Measurements from ENCODE around the gene CCDC93.
"Not testable (repeated sequence)": the region's sequence is repeated elsewhere in the genome, so short reads cannot be mapped to it uniquely, and the experiment has no call there.

Gene CCDC93

GRCh38 chr2:117957616-117958015, 56.3 kb downstream of the CCDC93 start:
- DNase-seq (ENCODE audit: low read depth in 2 of 2, low spot score in 1 of 2): no peak

- DNase-seq (ENCODE audit: low read depth in 2 of 2, low spot score in 1 of 2): no peak
These were observed 57.7 kb downstream of the CCDC93 start for GRCh38 chr2:117956036-117956796.

- DNase-seq (ENCODE audit: low read depth in 2 of 2, low spot score in 1 of 2): no peak
These were observed 60.6 kb downstream of the CCDC93 start for GRCh38 chr2:117953231-117953630.

- DNase-seq (ENCODE audit: low read depth in 2 of 2, low spot score in 1 of 2): no peak
These were observed 61.2 kb downstream of the CCDC93 start for GRCh38 chr2:117952701-117953100.

- no peak for DNase-seq (ENCODE audit: low read depth in 2 of 2, low spot score in 1 of 2)
These were observed 61.6 kb downstream of the CCDC93 start for GRCh38 chr2:117952228-117952627.

- no peak for DNase-seq (ENCODE audit: low read depth in 2 of 2, low spot score in 1 of 2)
These were observed 64.1 kb downstream of the CCDC93 start for GRCh38 chr2:117949806-117950205.

- DNase-seq (ENCODE audit: low read depth in 2 of 2, low spot score in 1 of 2): no peak
These were observed 65.3 kb downstream of the CCDC93 start for GRCh38 chr2:117948615-117949014.

GRCh38 chr2:117945296-117945695, 68.6 kb downstream of the CCDC93 start:
- DNase-seq (ENCODE audit: low read depth in 2 of 2, low spot score in 1 of 2): no peak

GRCh38 chr2:117944816-117945215, 69.1 kb downstream of the CCDC93 start:
- DNase-seq (ENCODE audit: low read depth in 2 of 2, low spot score in 1 of 2): no peak

- DNase-seq (ENCODE audit: low read depth in 2 of 2, low spot score in 1 of 2): no peak
These were observed 70.7 kb downstream of the CCDC93 start for GRCh38 chr2:117943013-117943672.

- no peak for DNase-seq (ENCODE audit: low read depth in 2 of 2, low spot score in 1 of 2)
These were observed 71.3 kb downstream of the CCDC93 start for GRCh38 chr2:117942551-117942950.

- no peak for DNase-seq (ENCODE audit: low read depth in 2 of 2, low spot score in 1 of 2)
These were observed 72.2 kb downstream of the CCDC93 start for GRCh38 chr2:117941693-117942092.

- no peak for DNase-seq (ENCODE audit: low read depth in 2 of 2, low spot score in 1 of 2)
These were observed 73.4 kb downstream of the CCDC93 start for GRCh38 chr2:117940436-117940835.

- DNase-seq (ENCODE audit: low read depth in 2 of 2, low spot score in 1 of 2): no peak
These were observed 75.3 kb downstream of the CCDC93 start for GRCh38 chr2:117938611-117939010.

GRCh38 chr2:117936871-117937428, 76.9 kb downstream of the CCDC93 start:
- DNase-seq (ENCODE audit: low read depth in 2 of 2, low spot score in 1 of 2): no peak

- no peak for DNase-seq (ENCODE audit: low read depth in 2 of 2, low spot score in 1 of 2)
These were observed 77.9 kb downstream of the CCDC93 start for GRCh38 chr2:117935954-117936353.

- DNase-seq (ENCODE audit: low read depth in 2 of 2, low spot score in 1 of 2): no peak
These were observed 78.4 kb downstream of the CCDC93 start for GRCh38 chr2:117935456-117935855.

- DNase-seq (ENCODE audit: low read depth in 2 of 2, low spot score in 1 of 2): no peak
These were observed 80.0 kb downstream of the CCDC93 start for GRCh38 chr2:117933884-117934354.

GRCh38 chr2:117931978-117932377, 81.9 kb downstream of the CCDC93 start:
- no peak for DNase-seq (ENCODE audit: low read depth in 2 of 2, low spot score in 1 of 2)

- no peak for DNase-seq (ENCODE audit: low read depth in 2 of 2, low spot score in 1 of 2)
These were observed 82.6 kb downstream of the CCDC93 start for GRCh38 chr2:117931266-117931665.

- DNase-seq (ENCODE audit: low read depth in 2 of 2, low spot score in 1 of 2): no peak
These were observed 83.1 kb downstream of the CCDC93 start for GRCh38 chr2:117930775-117931174.

GRCh38 chr2:117923471-117923870, 90.4 kb downstream of the CCDC93 start:
- DNase-seq (ENCODE audit: low read depth in 2 of 2, low spot score in 1 of 2): not testable (repeated sequence)

All from stimulated activated CD8-positive, alpha-beta memory T cell treated with anti-CD3 and anti-CD28 coated beads, Interleukin-4, amount 100 ng/mL, for 1 hour (primary cell).